HG02943 (cell line): Measurements from ENCODE around the gene SIPA1L2.

Experiments
- ATAC-seq: cut with Tn5 transposase; IDR thresholded peaks from one replicate; pipeline ENCODE4 v1.9.1; 2021; ENCODE audit warnings: mild to moderate bottlenecking, low read depth, moderate library complexity; ENCODE audit not compliant: unreplicated experiment

The SIPA1L2 gene, protein sequence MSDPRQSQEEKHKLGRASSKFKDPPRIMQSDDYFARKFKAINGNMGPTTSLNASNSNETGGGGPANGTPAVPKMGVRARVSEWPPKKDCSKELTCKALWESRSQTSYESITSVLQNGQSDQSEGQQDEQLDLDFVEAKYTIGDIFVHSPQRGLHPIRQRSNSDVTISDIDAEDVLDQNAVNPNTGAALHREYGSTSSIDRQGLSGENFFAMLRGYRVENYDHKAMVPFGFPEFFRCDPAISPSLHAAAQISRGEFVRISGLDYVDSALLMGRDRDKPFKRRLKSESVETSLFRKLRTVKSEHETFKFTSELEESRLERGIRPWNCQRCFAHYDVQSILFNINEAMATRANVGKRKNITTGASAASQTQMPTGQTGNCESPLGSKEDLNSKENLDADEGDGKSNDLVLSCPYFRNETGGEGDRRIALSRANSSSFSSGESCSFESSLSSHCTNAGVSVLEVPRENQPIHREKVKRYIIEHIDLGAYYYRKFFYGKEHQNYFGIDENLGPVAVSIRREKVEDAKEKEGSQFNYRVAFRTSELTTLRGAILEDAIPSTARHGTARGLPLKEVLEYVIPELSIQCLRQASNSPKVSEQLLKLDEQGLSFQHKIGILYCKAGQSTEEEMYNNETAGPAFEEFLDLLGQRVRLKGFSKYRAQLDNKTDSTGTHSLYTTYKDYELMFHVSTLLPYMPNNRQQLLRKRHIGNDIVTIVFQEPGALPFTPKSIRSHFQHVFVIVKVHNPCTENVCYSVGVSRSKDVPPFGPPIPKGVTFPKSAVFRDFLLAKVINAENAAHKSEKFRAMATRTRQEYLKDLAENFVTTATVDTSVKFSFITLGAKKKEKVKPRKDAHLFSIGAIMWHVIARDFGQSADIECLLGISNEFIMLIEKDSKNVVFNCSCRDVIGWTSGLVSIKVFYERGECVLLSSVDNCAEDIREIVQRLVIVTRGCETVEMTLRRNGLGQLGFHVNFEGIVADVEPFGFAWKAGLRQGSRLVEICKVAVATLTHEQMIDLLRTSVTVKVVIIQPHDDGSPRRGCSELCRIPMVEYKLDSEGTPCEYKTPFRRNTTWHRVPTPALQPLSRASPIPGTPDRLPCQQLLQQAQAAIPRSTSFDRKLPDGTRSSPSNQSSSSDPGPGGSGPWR (N-terminal part only)

GRCh38 chr1:232630047-232630893, at the start of gene SIPA1L2:
Gene SIPA1L2, minus strand, starts transcription at chr1:232630133. Its CDS starts 114,794 bp downstream, at chr1:232515339.
- peak; percentile 96 for ATAC-seq

DNA sequence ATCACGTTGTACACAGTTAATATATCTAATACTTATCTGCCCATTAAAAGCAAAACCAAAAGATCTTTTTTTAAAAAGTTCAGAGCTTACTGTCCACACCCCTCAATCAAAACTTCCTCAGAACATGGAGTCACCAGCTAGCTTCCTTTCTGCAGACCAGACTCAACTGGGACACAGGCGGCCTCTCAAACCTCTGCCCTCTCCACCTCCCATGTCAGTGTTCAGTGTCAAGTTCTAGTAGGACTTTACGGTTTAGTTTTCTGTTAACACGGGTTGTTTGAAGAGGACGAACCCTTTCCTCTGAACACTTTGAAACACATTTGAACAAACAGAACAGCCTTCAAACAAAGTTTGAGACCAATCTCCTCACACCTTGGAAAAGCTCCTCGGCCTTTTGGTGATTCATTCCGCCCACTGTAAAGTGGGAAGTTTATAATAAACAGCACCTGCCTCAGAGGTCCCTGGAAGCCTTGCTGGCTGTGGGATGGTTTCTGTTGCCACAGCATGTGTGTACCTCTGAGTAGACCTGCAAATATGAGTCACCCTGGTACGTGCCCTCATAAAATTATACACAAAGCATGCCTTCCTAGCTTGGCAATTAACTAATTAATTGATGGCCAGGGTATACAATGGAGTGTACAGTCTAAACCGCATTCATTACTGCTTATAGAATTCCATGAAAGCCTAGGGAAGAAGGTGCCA, 48.4 kb upstream of the SIPA1L2 start:
- no peak for ATAC-seq

DNA sequence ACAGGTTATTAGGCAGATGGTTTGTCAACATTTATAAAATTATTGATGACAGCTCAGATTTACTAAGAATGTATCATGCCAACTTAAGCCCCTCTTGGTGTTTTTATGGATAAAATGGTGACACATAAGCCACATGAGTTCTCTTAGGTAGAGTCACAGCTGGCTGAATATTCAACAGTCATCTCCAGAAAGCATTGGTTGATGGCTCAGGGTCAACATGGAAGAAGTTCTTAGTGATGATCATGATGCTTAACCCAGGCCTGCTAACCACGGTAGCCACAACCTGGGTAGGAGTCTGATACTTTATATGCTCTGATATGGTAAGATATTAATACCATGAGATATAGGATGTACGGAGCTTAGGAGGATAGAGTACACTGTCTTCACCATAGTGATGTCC, 46.4 kb upstream of the SIPA1L2 start:
- no peak for ATAC-seq

- ATAC-seq: no peak
These were observed 46.0 kb upstream of the SIPA1L2 start for GRCh38 chr1:232675898-232676297.

GRCh38 chr1:232675260-232675659, 45.3 kb upstream of the SIPA1L2 start:
- ATAC-seq: no peak

DNA sequence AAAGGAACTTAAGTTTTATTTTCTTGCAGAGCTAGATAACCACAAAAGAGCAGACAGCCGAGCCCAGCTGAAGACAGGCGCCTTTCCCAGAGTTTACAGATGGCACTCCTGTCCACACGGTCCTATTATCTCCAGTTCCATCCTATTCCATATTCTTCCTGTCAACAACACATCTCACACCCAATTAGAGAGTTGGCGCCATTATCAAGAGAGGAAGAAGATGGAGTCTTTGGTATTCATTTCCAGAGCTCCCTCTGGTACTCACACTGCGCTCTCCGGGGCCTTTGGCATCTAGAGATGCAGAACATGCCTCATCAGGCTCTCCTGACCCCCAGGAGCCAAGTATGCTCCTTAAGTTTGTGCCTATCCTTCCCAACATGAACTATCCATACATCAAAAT, 43.3 kb upstream of the SIPA1L2 start:
- no peak for ATAC-seq

- no peak for ATAC-seq
These were observed 40.2 kb upstream of the SIPA1L2 start for GRCh38 chr1:232669981-232670747.

GRCh38 chr1:232667778-232668165, 37.8 kb upstream of the SIPA1L2 start:
- ATAC-seq: no peak

DNA sequence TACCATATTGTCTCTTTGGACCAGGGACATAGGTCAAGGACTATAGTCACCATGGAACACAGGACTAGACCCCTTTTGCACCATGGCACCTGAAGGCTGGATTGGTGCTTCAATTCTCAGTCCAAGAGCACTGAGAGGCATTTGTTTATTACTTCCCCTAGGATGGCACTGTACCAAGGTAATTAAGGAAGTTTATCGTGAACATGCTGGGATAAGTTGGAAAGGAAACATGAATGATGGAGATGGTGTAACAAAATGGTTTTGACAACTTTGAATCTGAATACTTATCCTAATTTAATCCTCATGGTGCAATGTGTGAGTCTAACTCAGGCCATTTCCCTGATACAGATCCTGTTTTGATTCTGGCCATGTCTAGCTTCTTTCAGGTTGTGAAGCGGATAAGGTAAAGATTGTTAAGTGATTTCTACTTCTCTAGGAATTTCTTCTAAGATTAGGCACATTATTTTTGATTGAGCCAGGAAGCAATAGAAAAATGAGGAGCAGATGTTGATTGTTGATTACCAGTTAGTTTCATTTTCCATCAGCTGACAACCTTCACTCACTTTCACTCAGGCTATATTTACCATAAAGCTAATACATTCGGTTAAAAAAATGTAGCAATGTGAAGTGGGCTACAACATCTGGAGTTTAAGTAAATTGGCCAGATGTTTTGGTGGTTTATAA, 37.3 kb upstream of the SIPA1L2 start:
- ATAC-seq: no peak

GRCh38 chr1:232664844-232665777, 35.2 kb upstream of the SIPA1L2 start:
- no peak for ATAC-seq

GRCh38 chr1:232662910-232663309, 33.0 kb upstream of the SIPA1L2 start:
- no peak for ATAC-seq

DNA sequence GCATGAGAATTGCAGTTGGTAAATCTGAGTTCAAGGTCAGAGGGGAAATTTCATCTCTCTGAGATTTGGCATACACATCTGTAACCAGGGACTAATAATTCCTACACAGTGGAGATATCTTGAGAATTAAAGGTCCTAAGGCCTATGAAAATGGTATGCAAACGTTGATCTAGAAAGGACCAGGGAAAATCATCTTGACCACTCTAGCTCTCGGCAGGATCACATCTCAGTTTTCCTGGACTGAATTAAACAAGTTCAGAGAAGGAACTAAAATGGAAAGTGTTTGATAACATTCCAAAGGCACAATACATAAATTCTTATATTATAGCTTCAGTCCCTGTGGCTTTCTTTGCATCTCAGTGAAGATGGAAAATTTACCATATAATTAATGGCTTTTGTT, 28.5 kb upstream of the SIPA1L2 start:
- no peak for ATAC-seq

- no peak for ATAC-seq
These were observed 27.6 kb upstream of the SIPA1L2 start for GRCh38 chr1:232657426-232658005.

DNA sequence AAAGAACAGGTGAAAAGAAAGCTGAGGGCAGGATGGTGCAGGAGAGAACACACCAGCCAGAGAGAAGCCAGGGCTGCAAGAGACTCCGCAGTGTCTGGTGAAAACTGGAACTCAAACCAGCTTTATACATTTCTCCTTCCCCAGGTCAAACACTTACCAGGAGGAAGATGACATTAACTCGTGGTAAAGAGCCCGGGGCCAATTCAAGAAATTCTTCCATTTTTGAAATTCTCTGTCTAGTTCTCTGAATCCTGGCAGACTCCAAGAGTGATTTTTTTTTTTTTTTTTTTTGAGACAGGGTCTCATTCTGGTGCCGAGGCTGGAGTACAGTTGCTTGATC, 25.8 kb upstream of the SIPA1L2 start:
- ATAC-seq: no peak

DNA sequence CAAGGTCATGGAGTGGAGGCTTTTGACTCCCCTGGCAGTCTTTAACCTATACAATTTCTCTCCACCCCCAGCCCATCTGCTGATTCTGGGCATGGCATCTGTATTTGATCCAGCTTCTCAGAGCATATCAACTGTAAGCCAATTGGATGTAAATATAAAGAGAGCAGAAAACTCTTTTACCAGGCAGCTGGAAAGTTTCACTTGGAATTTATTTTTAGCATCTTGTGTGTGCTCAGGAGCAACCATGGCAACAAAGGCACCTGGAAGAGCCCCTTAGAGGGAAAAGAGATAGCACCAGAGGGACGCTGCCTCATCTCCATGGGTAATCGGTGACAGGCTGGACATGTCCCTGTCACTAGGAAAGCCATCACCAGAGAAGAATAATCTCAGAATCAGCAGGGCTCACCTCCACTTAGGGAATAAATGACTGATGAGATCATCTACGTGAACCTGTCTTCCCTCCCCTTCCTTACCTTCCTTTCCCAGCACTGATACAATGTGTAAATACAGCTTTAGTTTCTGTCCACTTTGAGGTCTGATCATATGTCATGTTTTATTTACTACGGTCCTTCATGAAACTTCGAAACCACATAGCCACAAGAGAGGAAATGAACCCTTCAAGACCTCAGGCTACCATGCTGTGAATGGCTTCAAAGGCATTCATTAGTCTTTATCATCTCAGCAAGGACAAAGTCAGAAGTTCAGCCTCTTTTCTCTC, 25.3 kb upstream of the SIPA1L2 start:
- ATAC-seq: no peak

DNA sequence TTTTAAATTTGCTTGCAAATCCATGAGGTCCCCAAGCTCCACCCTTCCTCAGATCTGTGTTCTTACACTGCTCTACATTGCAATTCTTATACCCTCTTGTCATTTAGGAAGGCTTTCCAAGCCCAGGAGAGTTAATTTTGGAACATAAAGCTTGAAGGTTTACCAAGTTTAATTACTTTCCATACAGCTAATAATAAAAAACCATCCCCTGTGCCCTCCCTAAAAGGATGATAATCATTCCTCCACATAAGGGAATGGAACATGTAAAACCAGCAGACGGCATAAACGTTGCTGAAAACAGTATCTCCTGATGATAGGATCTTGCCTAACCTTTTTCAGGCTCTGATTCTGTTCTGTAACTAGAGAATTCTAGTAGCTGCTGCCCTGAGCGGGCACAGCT, 23.9 kb upstream of the SIPA1L2 start:
- no peak for ATAC-seq
